CD1c-positive myeloid dendritic cell (primary cell): ENCODE measurements around the gene HIPK3.
"Not testable (repeated sequence)": the region's sequence is repeated elsewhere in the genome, so short reads cannot be mapped to it uniquely, and the experiment has no call there.

ENCODE experiments used
- DNase-seq: peaks from one replicate; pipeline ENCODE4 v3.0.0-alpha.2; 2016; ENCODE audit errors: extremely low spot score

HIPK3 gene

GRCh38 chr11:33358150-33358831 is 101.1 kb downstream of the HIPK3 start:
- DNase-seq = peak; percentile 61

- DNase-seq = no peak
These were observed 103.5 kb downstream of the HIPK3 start for GRCh38 chr11:33360642-33361041.

DNA sequence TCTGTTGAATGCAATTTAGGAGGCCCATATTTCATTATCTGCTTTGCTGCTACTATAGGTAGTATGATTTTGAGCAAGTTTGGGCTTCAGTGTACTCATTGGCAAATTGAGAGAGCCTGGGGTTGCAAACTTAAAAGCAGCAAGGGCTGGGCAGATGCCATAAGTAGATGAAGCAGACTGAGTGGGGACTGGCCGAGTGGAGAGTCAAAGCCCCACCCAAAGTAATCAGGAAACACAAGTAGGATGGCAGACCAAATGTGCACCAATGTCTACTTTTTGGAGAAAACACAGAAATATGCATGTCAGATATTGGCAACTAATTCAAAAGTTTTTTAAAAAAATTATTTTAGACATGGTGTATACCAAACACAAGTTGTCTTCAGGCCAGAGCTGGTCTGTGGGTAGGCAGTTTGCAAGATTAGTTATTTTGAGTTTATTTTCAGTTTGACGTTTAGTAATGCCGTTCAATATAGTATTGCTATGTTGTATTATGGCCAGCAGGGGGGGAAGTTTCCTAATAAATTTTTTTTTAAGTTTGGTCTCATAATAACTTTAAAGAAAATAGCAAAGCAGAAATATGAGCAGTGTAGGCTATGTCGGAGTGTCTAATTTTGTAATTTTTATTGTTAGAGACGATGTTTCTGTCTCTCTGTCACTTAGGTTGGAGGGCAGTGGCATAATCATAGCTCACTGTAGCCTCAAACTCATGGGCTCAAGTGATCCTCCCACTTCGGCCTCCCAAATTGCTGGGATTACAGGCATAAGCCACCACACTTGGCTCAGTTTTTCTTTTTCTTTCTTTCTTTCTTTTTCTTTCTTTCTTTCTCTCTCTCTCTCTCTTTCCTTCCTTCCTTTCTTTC is 105.1 kb downstream of the HIPK3 start:
- peak; percentile 62 for DNase-seq

DNA sequence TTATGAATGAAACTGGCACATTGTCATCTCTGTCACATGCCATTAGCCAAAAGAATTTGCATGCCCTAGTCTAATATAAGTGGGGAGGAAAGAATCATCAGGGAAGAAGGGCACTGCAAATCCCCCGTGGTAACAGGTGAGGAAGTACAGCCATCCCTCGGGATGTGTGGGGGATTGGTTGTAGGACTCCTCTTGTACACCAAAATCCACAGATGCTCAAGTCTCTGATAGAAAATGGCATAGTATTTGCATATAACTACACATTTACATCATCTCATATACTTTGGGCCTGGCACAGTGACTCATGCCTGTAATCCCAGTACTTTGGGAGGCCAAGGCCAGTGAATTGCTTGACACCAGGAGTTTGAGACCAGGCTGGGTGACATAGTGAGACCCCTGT is 109.7 kb downstream of the HIPK3 start:
- no peak for DNase-seq

- not testable (repeated sequence) for DNase-seq
These were observed 111.3 kb downstream of the HIPK3 start for GRCh38 chr11:33368475-33368874.

DNA sequence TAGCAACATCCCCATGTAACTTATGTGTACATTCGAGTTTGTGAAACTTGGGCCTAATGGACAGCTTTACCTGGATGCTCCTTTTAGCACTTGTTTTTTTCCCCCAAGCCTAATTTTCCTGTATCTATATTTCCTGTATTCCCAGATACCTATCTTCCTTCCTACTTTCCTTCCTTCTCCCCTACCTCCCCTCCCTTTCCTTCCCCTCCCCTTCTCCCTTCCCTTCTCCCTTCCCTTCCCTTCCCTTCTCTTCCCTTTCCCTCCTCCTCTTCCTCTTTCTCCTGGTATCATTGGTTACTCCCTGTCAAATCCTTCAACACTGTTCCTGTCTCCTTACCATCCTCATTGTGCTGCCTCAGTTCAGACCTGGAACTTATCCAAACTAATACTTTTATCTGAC is 111.8 kb downstream of the HIPK3 start:
- DNase-seq = no peak

DNA sequence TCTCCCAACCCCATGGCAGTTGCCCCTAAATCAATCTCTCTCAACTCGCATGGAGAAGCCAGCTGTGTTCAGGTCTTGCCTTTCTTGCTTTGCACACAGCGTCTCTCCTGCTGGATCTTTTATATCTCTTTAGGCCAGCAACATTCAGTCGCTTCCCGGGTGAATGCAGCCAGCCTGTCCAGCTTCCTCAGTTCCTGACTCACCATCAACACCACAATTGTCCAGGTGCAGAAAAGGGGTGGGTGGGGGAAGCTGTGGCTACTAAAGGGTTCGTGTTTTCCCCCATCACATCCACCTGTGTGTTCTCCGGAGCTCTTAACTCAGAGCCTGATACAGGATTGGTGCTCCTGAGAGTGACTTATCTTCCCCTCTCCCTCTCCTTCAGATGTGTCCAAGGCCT is 116.5 kb downstream of the HIPK3 start:
- DNase-seq = no peak

GRCh38 chr11:33375236-33375635 is 118.1 kb downstream of the HIPK3 start:
- no peak for DNase-seq

DNA sequence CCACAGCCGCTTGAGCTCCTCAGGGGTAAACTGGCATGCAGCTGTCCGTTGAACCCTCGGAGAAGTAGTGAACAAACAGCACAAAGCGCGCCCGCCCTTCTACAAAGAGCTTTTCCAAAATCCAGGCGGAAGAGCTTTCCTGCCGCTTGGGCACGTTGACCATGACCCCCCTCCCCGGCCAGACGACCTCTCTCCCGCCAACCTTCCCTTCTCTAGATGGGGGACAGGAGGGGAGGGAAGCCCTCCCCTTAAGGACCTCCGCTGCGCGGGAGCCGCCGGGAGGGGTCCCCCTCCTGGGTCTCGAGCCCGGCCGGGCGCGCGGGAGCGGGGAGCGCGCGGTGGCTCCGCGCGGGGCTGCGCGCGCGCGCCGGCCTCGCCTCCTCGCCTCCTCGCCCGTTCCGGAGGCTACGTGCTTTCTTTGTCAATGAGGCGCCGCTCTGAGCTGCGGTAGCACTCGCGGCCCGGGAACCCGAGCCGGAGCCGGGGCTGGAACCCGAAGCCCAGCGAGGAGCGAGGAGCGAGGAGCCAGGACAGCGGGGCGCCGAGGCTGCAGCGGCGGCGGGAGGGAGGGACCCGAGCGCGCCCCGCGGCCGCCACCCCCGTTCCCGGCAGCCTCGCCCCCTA is 118.6 kb downstream of the HIPK3 start, which contains the start of gene KIAA1549L:
Gene KIAA1549L (plus strand): TSS at position 421 of the 624 bp plus-strand sequence.
- no peak for DNase-seq

DNA sequence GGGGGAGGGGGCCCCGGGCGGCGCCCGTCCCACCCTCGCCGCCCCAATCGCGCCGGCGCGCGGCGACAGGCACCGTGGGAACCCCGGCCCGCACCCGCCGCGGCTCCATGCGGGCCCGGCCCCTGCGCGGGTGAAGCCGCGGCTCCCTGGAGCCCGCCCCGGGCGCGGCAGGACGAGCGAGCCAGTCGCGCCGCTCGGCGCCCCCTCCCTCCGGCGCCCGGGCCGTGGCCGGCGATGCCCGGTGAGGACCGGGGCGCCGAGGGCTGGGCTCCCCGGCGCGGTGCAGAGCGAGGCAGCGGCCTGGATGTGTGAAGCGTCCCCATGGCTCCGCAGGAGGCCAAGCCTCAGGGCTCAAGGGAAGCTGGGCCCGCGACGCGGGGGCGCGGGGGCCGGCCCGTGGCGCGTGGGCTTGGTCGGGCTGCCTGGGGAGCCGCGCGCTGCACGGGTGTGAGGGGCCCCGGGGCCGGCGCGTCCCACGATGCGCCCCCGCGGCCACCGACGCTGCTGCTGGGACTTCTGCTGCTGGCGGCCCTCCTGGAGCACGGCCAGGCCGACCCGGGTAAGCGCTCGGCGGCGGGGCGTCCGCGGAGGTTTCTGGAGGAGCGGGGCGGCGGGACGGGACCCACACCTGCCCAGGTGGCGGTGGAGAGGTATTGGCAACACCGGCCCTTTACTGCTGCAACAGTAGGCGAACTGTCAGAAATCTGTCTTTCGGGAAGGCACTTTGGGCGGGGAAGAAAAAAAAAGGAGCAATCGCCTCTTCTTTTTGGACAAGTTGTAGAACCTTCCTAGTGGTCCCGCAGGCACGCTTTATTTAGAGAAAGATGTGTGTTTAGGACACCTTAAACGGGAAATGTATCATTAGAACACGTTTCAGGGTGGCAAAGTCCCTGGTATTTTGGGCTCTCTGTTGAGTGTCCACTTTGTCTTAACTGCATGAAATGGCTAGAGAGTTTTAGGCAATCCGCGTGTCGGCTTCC is 119.4 kb downstream of the HIPK3 start:
- peak; percentile 21 for DNase-seq

DNA sequence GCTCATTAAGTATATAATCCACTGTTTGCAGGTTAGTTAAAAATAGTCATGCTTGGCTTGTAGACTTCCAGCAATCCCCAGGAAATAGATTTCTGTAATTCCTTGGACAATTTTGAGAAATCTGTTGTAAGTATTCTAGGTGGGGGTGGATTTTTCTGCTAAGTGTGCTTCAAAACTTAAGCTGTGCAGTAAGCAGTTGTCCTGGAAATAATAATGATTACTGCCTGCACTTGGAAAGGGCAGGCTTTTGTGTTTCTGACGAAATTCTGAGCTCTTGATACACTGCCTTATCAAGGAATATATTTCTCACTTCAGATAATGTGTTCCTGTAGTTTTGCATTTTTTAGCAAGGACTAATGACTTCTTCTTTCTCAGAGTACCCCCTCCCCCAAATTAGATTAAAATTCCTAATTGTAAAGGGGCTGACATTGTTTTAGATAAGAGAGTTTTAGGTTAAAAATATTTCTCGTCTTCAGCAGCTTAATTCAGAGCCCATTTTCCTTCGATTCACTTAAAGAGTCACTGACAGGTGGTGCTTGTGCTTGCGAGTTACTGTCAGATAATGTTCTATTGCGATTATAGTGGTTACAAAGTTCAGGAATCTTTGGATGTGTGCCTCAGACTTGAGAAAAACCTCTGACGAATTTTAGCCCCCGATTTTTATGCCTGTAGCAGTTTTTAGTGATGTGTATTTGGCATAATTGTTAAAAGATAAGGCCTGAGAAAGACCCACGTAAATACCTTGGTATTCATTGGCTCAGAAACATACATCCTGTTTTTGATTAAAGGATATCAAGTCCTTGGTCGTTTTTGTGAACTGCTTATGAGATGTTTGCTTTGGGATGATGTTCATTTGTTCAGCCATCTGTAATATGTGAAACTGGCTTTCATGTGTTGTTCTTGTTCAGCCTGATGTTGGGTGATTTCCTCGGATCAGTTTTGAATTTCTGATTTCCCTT is 120.5 kb downstream of the HIPK3 start:
- no peak for DNase-seq

DNA sequence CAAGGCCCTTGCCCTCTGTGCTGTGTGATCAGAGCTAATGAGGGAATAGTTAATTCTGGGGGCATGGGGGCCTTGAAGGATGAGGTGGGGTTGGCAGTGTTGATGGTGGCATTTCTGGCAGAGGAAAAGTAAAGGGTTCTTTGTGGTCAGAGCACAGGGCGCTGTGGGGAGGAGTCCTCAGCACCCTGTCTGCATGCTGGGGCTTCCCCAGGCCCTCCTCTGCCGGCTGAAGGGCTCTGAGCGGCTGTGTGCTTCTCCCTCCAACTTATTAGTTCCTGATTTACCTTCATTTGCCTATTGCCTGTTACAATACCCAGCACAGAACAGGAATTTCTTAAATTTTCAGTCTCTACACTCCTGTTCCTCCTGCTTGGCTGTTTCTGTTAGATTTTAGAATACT is 122.8 kb downstream of the HIPK3 start:
- peak; percentile 25 for DNase-seq

DNA sequence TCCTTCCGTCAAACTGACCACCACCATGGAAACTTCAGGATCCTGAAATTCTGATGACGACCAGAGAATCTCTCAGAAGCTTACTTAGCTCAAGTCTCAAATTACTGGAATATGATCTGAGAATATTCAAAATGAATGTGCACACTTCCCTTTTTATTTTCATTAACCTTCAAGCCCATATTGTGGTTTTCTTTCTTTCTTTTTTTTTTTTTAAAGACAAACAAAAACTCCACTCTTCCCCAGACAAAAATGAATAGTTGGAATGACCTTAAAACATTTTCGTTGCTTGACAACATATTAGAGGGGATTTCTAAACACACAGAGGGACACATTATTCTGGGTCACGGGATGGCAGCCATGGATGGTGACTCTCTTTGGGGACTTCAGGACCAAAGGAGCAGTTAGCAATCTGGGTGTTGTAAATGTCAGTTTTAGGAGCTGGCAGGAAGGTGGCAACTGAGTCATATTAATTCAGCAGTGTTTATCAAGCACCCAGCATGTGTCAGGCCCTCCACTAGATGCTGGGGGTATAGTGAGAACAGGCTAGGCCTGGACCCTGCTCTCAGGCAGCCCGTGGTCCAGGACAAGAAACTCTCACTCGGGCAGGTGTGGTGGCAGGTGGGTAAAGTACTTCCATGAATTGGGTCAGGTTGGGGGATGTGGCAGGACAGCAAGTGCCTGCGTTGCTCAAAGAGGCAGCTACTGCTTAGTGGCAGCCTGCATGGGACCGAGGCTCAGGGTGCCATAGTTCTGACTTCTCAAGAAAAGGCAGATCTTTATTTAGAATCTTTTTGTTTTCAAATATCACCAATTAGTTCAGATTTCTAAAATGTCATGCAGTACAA is 126.1 kb downstream of the HIPK3 start:
- DNase-seq = peak; percentile 15

DNA sequence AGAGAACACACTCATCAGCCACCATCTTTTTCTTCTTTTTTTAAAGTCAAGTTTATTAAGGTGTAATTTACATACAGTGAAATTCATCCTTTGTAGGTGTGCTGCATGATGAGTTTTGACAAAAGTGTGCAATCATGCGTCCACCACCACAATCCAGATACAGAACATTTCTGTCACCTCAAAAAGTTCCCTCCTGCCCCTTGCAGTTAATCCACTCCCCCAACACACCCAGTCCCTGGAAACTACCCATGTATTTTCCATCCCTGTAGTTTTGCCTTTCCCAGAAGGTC is 126.7 kb downstream of the HIPK3 start:
- DNase-seq = no peak

DNA sequence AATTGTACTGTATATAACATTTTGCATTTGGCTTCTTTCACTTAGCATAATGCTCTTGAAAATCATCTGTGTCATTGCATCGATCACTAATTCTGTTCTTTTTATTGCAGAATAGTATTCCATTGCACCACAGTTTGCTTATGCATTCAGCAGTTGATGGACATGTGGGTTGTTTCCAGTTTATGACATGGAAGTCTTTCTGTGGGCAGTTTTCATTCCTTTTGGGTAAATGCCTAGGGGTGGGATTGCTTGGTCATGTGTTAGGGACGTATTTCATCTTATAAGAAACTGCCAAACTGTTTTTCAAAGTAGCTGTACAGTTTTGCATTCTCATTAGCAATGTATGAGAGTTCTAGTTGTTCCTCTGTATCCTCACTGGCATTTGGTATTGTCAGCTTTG is 127.0 kb downstream of the HIPK3 start:
- no peak for DNase-seq

GRCh38 chr11:33387581-33387980 is 130.4 kb downstream of the HIPK3 start:
- DNase-seq = peak; percentile 32

DNA sequence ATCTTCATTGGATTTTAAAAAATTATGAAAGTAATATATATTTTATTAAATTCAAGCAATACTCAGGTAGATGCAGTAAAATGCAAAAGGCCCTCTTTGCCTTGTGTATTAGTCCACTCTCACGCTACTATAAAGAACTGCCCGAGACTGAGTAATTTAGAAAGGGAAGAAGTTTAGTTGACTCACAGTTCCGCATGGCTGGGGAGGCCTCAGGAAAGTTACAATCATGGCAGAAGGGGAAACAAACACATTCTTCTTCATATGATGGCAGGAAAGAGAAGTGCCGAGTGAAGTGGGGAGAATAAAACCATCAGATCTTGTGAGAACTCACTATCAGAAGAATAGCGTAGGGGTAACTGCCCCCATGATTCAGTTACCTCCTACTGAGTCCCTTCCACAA is 130.8 kb downstream of the HIPK3 start:
- peak; percentile 73 for DNase-seq

DNA sequence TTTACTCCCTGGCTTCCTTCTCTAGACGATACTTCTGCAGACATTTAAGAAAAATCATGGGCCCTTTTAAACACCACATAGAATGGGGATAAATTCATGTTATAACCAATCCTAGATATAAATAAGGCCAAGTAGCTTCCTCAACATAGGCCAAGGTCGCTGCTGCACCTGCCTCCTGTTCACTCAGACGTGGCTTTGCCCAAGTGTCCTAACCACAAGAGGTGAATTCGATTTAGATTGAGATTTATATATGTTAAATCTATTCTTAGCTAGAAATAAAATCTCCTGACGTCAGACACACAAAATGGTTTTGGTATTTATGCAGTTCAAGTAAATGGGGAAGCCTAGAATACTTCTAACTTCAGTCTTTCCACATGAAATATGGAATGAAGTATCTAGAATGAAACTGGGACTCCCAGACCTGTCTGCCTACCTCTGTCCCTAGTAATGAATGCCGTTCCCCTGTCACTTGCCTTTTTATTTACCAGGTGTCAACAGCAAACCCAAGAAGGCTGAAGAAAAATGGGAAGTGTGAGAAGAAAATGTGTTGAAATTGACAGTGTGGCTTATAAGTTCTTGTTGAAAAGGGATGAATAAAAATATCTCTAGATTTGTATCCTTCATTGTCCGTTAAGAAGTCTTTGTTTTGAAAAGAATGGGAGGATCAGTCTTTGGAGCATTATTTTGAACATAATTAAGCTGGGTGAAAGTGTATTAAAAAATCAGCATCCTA is 131.8 kb downstream of the HIPK3 start:
- DNase-seq = no peak

DNA sequence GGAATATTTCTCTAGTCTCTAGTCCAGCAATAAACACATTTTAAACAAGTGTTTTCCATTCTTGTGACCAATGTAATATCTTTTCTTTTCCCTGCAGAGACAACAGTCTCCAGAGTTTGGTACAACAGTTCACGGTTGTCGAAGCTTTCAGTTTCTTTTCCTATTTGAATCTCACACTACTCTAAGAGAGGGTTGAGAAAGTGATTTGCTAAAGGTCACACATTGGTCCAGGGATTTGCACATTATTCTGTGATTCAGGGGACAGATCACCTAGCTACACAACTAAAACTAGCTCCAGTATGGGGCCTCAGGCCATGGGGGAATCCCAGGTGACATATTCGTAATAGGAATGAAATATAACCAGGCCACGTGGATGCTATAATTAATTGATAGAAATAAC is 132.5 kb downstream of the HIPK3 start:
- DNase-seq = no peak
